Measurements from ENCODE around the gene MYPN. TPM values are rescaled to one million over a fixed set of nuclear protein-coding genes. Genes with fewer than 3 reads are reported as not detected.

The MYPN gene
- total RNA-seq, 1 experiment from 2014 or later: not detected

DNA sequence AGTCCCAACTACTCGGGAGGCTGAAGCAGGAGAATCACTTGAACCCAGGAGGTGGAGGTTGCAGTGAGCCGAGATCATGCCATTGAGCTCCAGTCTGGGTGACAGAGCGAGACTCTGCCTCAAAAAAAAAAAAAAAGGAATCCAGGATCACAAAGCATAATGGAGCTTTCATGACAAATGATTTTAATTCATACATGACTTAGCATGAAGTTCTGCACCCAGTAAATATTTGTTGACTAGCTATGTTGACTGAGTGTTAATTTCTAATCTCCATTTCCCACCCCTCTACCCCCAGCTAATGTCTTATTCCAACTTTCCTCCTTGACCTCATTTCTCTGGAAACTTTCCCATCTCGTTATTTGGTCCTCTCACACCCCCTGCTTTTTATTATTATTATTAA is 69.3 kb downstream of the MYPN start:
- WGBS (ENCODE audit: extremely low coverage, insufficient read length, low lambda C conversion rate): no CpG with 5 or more reads among the region's 4 CpGs
- Histone ChIP-seq H3K79me1 (ENCODE audit: insufficient read depth, low read depth, low read length, poor library complexity, severe bottlenecking) (no peaks in the 10 kb centered on the region), H3K79me2 (ENCODE audit: insufficient read depth, low read length) (no peaks in the 10 kb centered on the region), H3K27me3 (ENCODE audit: insufficient read depth, low read length) (no peaks in the 10 kb centered on the region), H3K14ac (ENCODE audit: insufficient read depth, low read length) (no peak overlapping the region), H3K9ac (ENCODE audit: extremely low read depth, insufficient read length, low read length) (no peak overlapping the region), H3K56ac (ENCODE audit: insufficient read length, low read depth, low read length) (no peak overlapping the region), H4K91ac (ENCODE audit: insufficient read length, low read depth, low read length) (no peak overlapping the region), H3K4me1 (ENCODE audit: insufficient read depth, low read length) (no peaks in the 10 kb centered on the region), H3K18ac (ENCODE audit: insufficient read length, low read depth, low read length) (no peak overlapping the region), H2BK120ac (ENCODE audit: low read depth, low read length, poor library complexity, severe bottlenecking) (no peak overlapping the region), H4K8ac (replicated peaks; ENCODE audit: insufficient read length, low read depth, low read length) (no peak overlapping the region), H3K4ac (ENCODE audit: low read depth, low read length) (no peak overlapping the region), H3K23me2 (ENCODE audit: insufficient read length, low read depth, low read length, poor library complexity, severe bottlenecking) (no peaks in the 10 kb centered on the region), H2AFZ (ENCODE audit: low read length) (no peak overlapping the region), H2AK5ac (ENCODE audit: insufficient read length, low read length) (no peak overlapping the region), H3K27ac (ENCODE audit: insufficient read length, low read depth, low read length) (no peak overlapping the region), H3K4me2 (ENCODE audit: insufficient read depth, insufficient read length, low read length) (no peak overlapping the region), H3K23ac (ENCODE audit: insufficient read length, low read depth, low read length) (no peak overlapping the region), H2BK15ac (ENCODE audit: low read depth, low read length) (no peak overlapping the region), H2BK12ac (ENCODE audit: insufficient read length, low read depth, low read length) (no peak overlapping the region), H3T11ph (ENCODE audit: low read length) (no peak overlapping the region), H3K9me3 (ENCODE audit: control insufficient read depth, low read depth, low read length) (no peaks in the 10 kb centered on the region), H4K20me1 (ENCODE audit: control insufficient read depth, insufficient read depth, insufficient read length) (no peaks in the 10 kb centered on the region), H2BK5ac (ENCODE audit: insufficient read length, low read length) (no peak overlapping the region), H2BK20ac (ENCODE audit: low read depth, low read length, poor library complexity, severe bottlenecking) (no peak overlapping the region), H4K5ac (ENCODE audit: insufficient read length, low read depth, low read length) (no peak overlapping the region)
- no peaks in the 10 kb centered on the region for H3K36me3 Mint-ChIP-seq (ENCODE audit: insufficient read depth in 1 of 3, low read depth in 3 of 3)
- TF ChIP-seq, protein P1, sequence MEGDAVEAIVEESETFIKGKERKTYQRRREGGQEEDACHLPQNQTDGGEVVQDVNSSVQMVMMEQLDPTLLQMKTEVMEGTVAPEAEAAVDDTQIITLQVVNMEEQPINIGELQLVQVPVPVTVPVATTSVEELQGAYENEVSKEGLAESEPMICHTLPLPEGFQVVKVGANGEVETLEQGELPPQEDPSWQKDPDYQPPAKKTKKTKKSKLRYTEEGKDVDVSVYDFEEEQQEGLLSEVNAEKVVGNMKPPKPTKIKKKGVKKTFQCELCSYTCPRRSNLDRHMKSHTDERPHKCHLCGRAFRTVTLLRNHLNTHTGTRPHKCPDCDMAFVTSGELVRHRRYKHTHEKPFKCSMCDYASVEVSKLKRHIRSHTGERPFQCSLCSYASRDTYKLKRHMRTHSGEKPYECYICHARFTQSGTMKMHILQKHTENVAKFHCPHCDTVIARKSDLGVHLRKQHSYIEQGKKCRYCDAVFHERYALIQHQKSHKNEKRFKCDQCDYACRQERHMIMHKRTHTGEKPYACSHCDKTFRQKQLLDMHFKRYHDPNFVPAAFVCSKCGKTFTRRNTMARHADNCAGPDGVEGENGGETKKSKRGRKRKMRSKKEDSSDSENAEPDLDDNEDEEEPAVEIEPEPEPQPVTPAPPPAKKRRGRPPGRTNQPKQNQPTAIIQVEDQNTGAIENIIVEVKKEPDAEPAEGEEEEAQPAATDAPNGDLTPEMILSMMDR (conservative IDR thresholded peaks at IDR 0.05): no peak
- no peak for DNase-seq
- H3K27ac Mint-ChIP-seq: no peak overlapping the region
- H3K4me1 Mint-ChIP-seq: peaks cover 4 to 7% of the 10 kb centered on the region in 2 experiments; a peak in 3 of 4 replicates
- no peak overlapping the region for H3K4me3 Mint-ChIP-seq
- no peaks in the 10 kb centered on the region for H3K9me3 Mint-ChIP-seq
- H3K27me3 Mint-ChIP-seq (ENCODE audit: low read depth): no peaks in the 10 kb centered on the region

Measured in H9 (cell line).